Large intestine (tissue), 3 donors: ENCODE results near the gene LECT2. TPM values are rescaled to one million over a fixed set of nuclear protein-coding genes. Genes with fewer than 3 reads are reported as not detected.

Experiments
- DNase-seq, 2 donors: peaks; one replicate each; pipeline versions ENCODE4 v3.0.0 to v3.0.0-alpha.2; 2013
- H3K27ac ChIP-seq: one replicate; pipeline ENCODE4 v1.5.1; 2013; ENCODE audit warnings: low read length
- H3K27me3 ChIP-seq: 2 replicates; pipeline ENCODE4 v1.6.1; 2013; ENCODE audit warnings: low read length; ENCODE audit not compliant: control insufficient read depth, insufficient read depth
- H3K36me3 ChIP-seq: 2 replicates; pipeline ENCODE4 v1.6.1; 2013; ENCODE audit warnings: low read length; ENCODE audit not compliant: control insufficient read depth, insufficient read depth
- H3K4me1 ChIP-seq: one replicate; pipeline ENCODE4 v1.6.1; 2013; ENCODE audit warnings: low read length; ENCODE audit not compliant: control insufficient read depth, insufficient read depth
- H3K4me3 ChIP-seq: one replicate; pipeline ENCODE4 v1.5.1; 2013; ENCODE audit warnings: low read length
- H3K9me3 ChIP-seq: one replicate; pipeline ENCODE4 v1.6.1; 2013; ENCODE audit warnings: mild to moderate bottlenecking, low read depth, low read length, moderate library complexity; ENCODE audit not compliant: control insufficient read depth
- WGBS: methylation state at CpG from one replicate; pipeline ENCODE4 v1.1.5; 2013; ENCODE audit warnings: low lambda C conversion rate; ENCODE audit not compliant: insufficient coverage; 5-methylcytosine and 5-hydroxymethylcytosine counted together
- polyA plus RNA-seq: library from polyadenylated mRNA; unstranded; fragments of 120-200 nt; gene quantifications from one replicate; pipeline ENCODE4 v1.2.1, GENCODE V29; 2013

The LECT2 gene
- polyA plus RNA-seq, 1 donor = not detected

- peak; percentile 31 to 42 for DNase-seq
- Histone ChIP-seq H3K4me1 (peaks cover 3% of the 10 kb centered on the region), H3K9me3 (no peaks in the 10 kb centered on the region), H3K27me3 (peaks cover 19% of the 10 kb centered on the region), H3K36me3 (no peaks in the 10 kb centered on the region), H3K27ac (peak overlapping the region; percentile 51), H3K4me3 (no peak overlapping the region)
- 100% methylated on average over 1 of the region's 6 CpGs for WGBS
These were observed 39.3 kb upstream of the LECT2 start for GRCh38 chr5:135993880-135994636.

GRCh38 chr5:135993335-135993879 lies 38.6 kb upstream of the LECT2 start:
- H3K4me1 ChIP-seq = peaks cover 3% of the 10 kb centered on the region
- no peak for DNase-seq
- H3K27me3 ChIP-seq = peaks cover 19% of the 10 kb centered on the region
- H3K4me3 ChIP-seq = no peak overlapping the region
- H3K27ac ChIP-seq = peak overlapping the region; percentile 51
- no peaks in the 10 kb centered on the region for H3K9me3 ChIP-seq
- 92% methylated on average over 2 of the region's 6 CpGs for WGBS
- H3K36me3 ChIP-seq = no peaks in the 10 kb centered on the region

GRCh38 chr5:135991429-135991828 lies 36.6 kb upstream of the LECT2 start:
- H3K27me3 ChIP-seq = peaks cover 7% of the 10 kb centered on the region
- H3K4me3 ChIP-seq = no peak overlapping the region
- no peaks in the 10 kb centered on the region for H3K36me3 ChIP-seq
- H3K9me3 ChIP-seq = no peaks in the 10 kb centered on the region
- no peak overlapping the region for H3K27ac ChIP-seq
- 70% methylated on average over 1 of the region's 6 CpGs for WGBS
- peak in 1 of 2 donors; percentile 33 for DNase-seq
- peaks cover 3% of the 10 kb centered on the region for H3K4me1 ChIP-seq

GRCh38 chr5:135990528-135991255 lies 35.9 kb upstream of the LECT2 start:
- Histone ChIP-seq H3K4me1 (peaks cover 3% of the 10 kb centered on the region), H3K9me3 (no peaks in the 10 kb centered on the region), H3K4me3 (no peak overlapping the region), H3K27ac (no peak overlapping the region), H3K36me3 (no peaks in the 10 kb centered on the region), H3K27me3 (peaks cover 2% of the 10 kb centered on the region)
- WGBS = 60% methylated on average over 1 of the region's 21 CpGs
- no peak for DNase-seq

- no peak for DNase-seq
- no peaks in the 10 kb centered on the region for H3K36me3 ChIP-seq
- peaks cover 2% of the 10 kb centered on the region for H3K27me3 ChIP-seq
- no peak overlapping the region for H3K27ac ChIP-seq
- peaks cover 3% of the 10 kb centered on the region for H3K4me1 ChIP-seq
- H3K4me3 ChIP-seq = no peak overlapping the region
- WGBS = 100% methylated on average over 2 of the region's 7 CpGs
- no peaks in the 10 kb centered on the region for H3K9me3 ChIP-seq
These were observed 34.9 kb upstream of the LECT2 start for GRCh38 chr5:135989686-135990085.

- Histone ChIP-seq H3K9me3 (no peaks in the 10 kb centered on the region), H3K4me1 (no peaks in the 10 kb centered on the region), H3K27me3 (peaks cover 2% of the 10 kb centered on the region), H3K4me3 (no peak overlapping the region), H3K27ac (no peak overlapping the region), H3K36me3 (no peaks in the 10 kb centered on the region)
- DNase-seq = no peak
- WGBS = 100% methylated on average over 1 of the region's 3 CpGs
These were observed 33.8 kb upstream of the LECT2 start for GRCh38 chr5:135988546-135988945.

GRCh38 chr5:135986891-135987401 lies 32.2 kb upstream of the LECT2 start:
- WGBS = 100% methylated on average over 2 of the region's 3 CpGs
- Histone ChIP-seq H3K9me3 (no peaks in the 10 kb centered on the region), H3K27me3 (peaks cover 2% of the 10 kb centered on the region), H3K27ac (no peak overlapping the region), H3K4me1 (no peaks in the 10 kb centered on the region), H3K36me3 (no peaks in the 10 kb centered on the region), H3K4me3 (no peak overlapping the region)
- DNase-seq = no peak

GRCh38 chr5:135986401-135986800 lies 31.6 kb upstream of the LECT2 start:
- H3K36me3 ChIP-seq = no peaks in the 10 kb centered on the region
- WGBS = 100% methylated on average over 1 of the region's 3 CpGs
- no peak overlapping the region for H3K4me3 ChIP-seq
- no peak for DNase-seq
- no peaks in the 10 kb centered on the region for H3K4me1 ChIP-seq
- H3K27ac ChIP-seq = no peak overlapping the region
- peaks cover 2% of the 10 kb centered on the region for H3K27me3 ChIP-seq
- no peaks in the 10 kb centered on the region for H3K9me3 ChIP-seq

GRCh38 chr5:135985951-135986350 lies 31.2 kb upstream of the LECT2 start:
- Histone ChIP-seq H3K27ac (no peak overlapping the region), H3K27me3 (peaks cover 2% of the 10 kb centered on the region), H3K36me3 (no peaks in the 10 kb centered on the region), H3K9me3 (no peaks in the 10 kb centered on the region), H3K4me3 (no peak overlapping the region), H3K4me1 (no peaks in the 10 kb centered on the region)
- 100% methylated on average over 1 of the region's 1 CpG for WGBS
- DNase-seq = no peak

GRCh38 chr5:135980620-135981019 lies 25.8 kb upstream of the LECT2 start:
- no peaks in the 10 kb centered on the region for H3K4me1 ChIP-seq
- H3K36me3 ChIP-seq = no peaks in the 10 kb centered on the region
- H3K27ac ChIP-seq = no peak overlapping the region
- no CpG with 5 or more reads among the region's 1 CpG for WGBS
- DNase-seq = no peak
- no peak overlapping the region for H3K4me3 ChIP-seq
- peaks cover 6% of the 10 kb centered on the region for H3K27me3 ChIP-seq
- no peaks in the 10 kb centered on the region for H3K9me3 ChIP-seq
